LNCaP clone FGC (cell line): Measurements from ENCODE around the gene KMT2C.
"Not testable (repeated sequence)": the region's sequence is repeated elsewhere in the genome, so short reads cannot be mapped to it uniquely, and the experiment has no call there.

ENCODE experiments used
- DNase-seq: peaks from one replicate; pipeline ENCODE4 v3.0.0-alpha.2; 2011; ENCODE audit warnings: low read depth
- H3K4me3 ChIP-seq: 2 replicates; pipeline ENCODE4 v1.5.1; 2011; ENCODE audit warnings: mild to moderate bottlenecking, low read depth, low read length, control low read depth
- CTCF ChIP-seq: IDR thresholded peaks from 2 replicates; pipeline ENCODE4 v1.5.1; 2012; ENCODE audit warnings: mild to moderate bottlenecking; ENCODE audit not compliant: control insufficient read depth, insufficient read depth; ENCODE audit errors: extremely low read depth

Gene KMT2C

GRCh38 chr7:152312316-152312715 is 123.5 kb downstream of the KMT2C start:
- DNase-seq: no peak
- no peak for TF ChIP-seq CTCF
- H3K4me3 ChIP-seq: no peak overlapping the region

- no peak overlapping the region for H3K4me3 ChIP-seq
- DNase-seq: no peak
- no peak for TF ChIP-seq CTCF
Measured at GRCh38 chr7:152307902-152308301, 127.9 kb downstream of the KMT2C start.

GRCh38 chr7:152299542-152300143 is 136.2 kb downstream of the KMT2C start:
- H3K4me3 ChIP-seq, DNase-seq: not testable (repeated sequence)

- DNase-seq: no peak
- no peak for TF ChIP-seq CTCF
- no peak overlapping the region for H3K4me3 ChIP-seq
Measured at GRCh38 chr7:152292897-152293296, 142.9 kb downstream of the KMT2C start.

GRCh38 chr7:152286972-152287371 is 148.8 kb downstream of the KMT2C start:
- not testable (repeated sequence) for H3K4me3 ChIP-seq, DNase-seq

GRCh38 chr7:152286219-152286618 is 149.6 kb downstream of the KMT2C start:
- not testable (repeated sequence) for DNase-seq, H3K4me3 ChIP-seq

- not testable (repeated sequence) for H3K4me3 ChIP-seq, DNase-seq
Measured at GRCh38 chr7:152284998-152285397, 150.8 kb downstream of the KMT2C start.

GRCh38 chr7:152277687-152278086 is 158.1 kb downstream of the KMT2C start:
- DNase-seq, H3K4me3 ChIP-seq: not testable (repeated sequence)

- not testable (repeated sequence) for H3K4me3 ChIP-seq, DNase-seq
Measured at GRCh38 chr7:152270427-152270826, 165.4 kb downstream of the KMT2C start.

GRCh38 chr7:152266859-152267258 is 168.9 kb downstream of the KMT2C start:
- not testable (repeated sequence) for H3K4me3 ChIP-seq, DNase-seq

GRCh38 chr7:152264915-152265314 is 170.9 kb downstream of the KMT2C start:
- DNase-seq, H3K4me3 ChIP-seq: not testable (repeated sequence)

GRCh38 chr7:152262146-152262545 is 173.7 kb downstream of the KMT2C start:
- H3K4me3 ChIP-seq, DNase-seq: not testable (repeated sequence)

GRCh38 chr7:152259645-152260044 is 176.2 kb downstream of the KMT2C start:
- not testable (repeated sequence) for H3K4me3 ChIP-seq, DNase-seq

- DNase-seq: not testable (repeated sequence)
Measured at GRCh38 chr7:152247851-152248250, 188.0 kb downstream of the KMT2C start.

GRCh38 chr7:152245417-152245816 is 190.4 kb downstream of the KMT2C start:
- not testable (repeated sequence) for DNase-seq

More at GRCh38 chr7:152247851-152248250, 188.0 kb downstream of the KMT2C start:
- H3K4me3 ChIP-seq: not testable (repeated sequence)

GRCh38 chr7:152243464-152243863 is 192.3 kb downstream of the KMT2C start:
- H3K4me3 ChIP-seq, DNase-seq: not testable (repeated sequence)

More at GRCh38 chr7:152245417-152245816, 190.4 kb downstream of the KMT2C start:
- H3K4me3 ChIP-seq: not testable (repeated sequence)

GRCh38 chr7:152241301-152241700 is 194.5 kb downstream of the KMT2C start:
- H3K4me3 ChIP-seq, DNase-seq: not testable (repeated sequence)
